GM19328 (cell line): ENCODE results near the gene DPY30.

Experiments used
- ATAC-seq: cut with Tn5 transposase; IDR thresholded peaks from one replicate; pipeline ENCODE4 v1.9.1; 2021; ENCODE audit warnings: mild to moderate bottlenecking, moderate library complexity; ENCODE audit not compliant: unreplicated experiment

DPY30 gene

GRCh38 chr2:31979018-31979417 is 60.6 kb downstream of the DPY30 start:
- no peak for ATAC-seq

- no peak for ATAC-seq
Observed at GRCh38 chr2:31978436-31978835, 61.2 kb downstream of the DPY30 start.
